Liver (tissue), 9 donors: Measurements from ENCODE around the gene SPRYD3. TPM values are rescaled to one million over a fixed set of nuclear protein-coding genes. Genes with fewer than 3 reads are reported as not detected.

Experiments
- DNase-seq: peaks from one replicate; pipeline ENCODE4 v3.0.0-alpha.2; 2017; ENCODE audit warnings: low spot score
- H3K27ac ChIP-seq, 2 donors: one replicate each; pipeline ENCODE4 v1.7.0; 2013; ENCODE audit warnings: inconsistent platforms in 2 of 2, low read length in 2 of 2, control low read depth in 1 of 2, low read depth in 1 of 2, mild to moderate bottlenecking in 1 of 2
- H3K27me3 ChIP-seq, 4 donors: one replicate each; pipeline versions ENCODE4 v1.6.1 to v1.7.0; 2013; ENCODE audit warnings: low read length in 3 of 4, inconsistent platforms in 1 of 4, mild to moderate bottlenecking in 1 of 4, moderate library complexity in 1 of 4; ENCODE audit not compliant: control insufficient read depth in 4 of 4, insufficient read depth in 4 of 4
- H3K36me3 ChIP-seq, 4 donors: one replicate each; pipeline versions ENCODE4 v1.6.1 to v1.7.0; 2013; ENCODE audit warnings: low read length in 3 of 4, mild to moderate bottlenecking in 3 of 4, low read depth in 1 of 4, moderate library complexity in 1 of 4; ENCODE audit not compliant: control insufficient read depth in 4 of 4, insufficient read depth in 3 of 4
- H3K4me1 ChIP-seq, 4 donors: one replicate each; pipeline versions ENCODE4 v1.6.1 to v1.7.0; 2013; ENCODE audit warnings: low read length in 3 of 4, mild to moderate bottlenecking in 3 of 4, moderate library complexity in 1 of 4; ENCODE audit not compliant: control insufficient read depth in 4 of 4, insufficient read depth in 4 of 4
- H3K4me3 ChIP-seq, 3 donors: one replicate each; pipeline versions ENCODE4 v1.6.1 to v1.7.0; 2013; ENCODE audit warnings: low read length in 3 of 3, control low read depth in 1 of 3, low read depth in 1 of 3, mild to moderate bottlenecking in 1 of 3
- H3K9ac ChIP-seq, 2 donors: one replicate each; pipeline ENCODE4 v1.7.0; 2013; ENCODE audit warnings: low read length in 2 of 2, mild to moderate bottlenecking in 2 of 2, moderate library complexity in 2 of 2, control low read depth in 1 of 2, low read depth in 1 of 2
- H3K9me3 ChIP-seq, 4 donors: one replicate each; pipeline versions ENCODE4 v1.6.1 to v1.7.0; 2013; ENCODE audit warnings: low read length in 3 of 4; ENCODE audit not compliant: control insufficient read depth in 4 of 4
- ATF3 ChIP-seq: IDR thresholded peaks from 2 replicates; pipeline ENCODE4 v1.6.1; 2016; ENCODE audit warnings: antibody characterized with exemption
- EGR1 ChIP-seq, 2 donors: IDR thresholded peaks; 2 replicates each; pipeline ENCODE4 v1.6.1; 2016 to 2018; ENCODE audit warnings: antibody characterized with exemption in 2 of 2, low read depth in 2 of 2
- FOXA1 ChIP-seq: IDR thresholded peaks from 2 replicates; pipeline ENCODE4 v1.6.1; 2016; ENCODE audit warnings: antibody characterized with exemption
- GABPA ChIP-seq, 2 donors: IDR thresholded peaks in 1 of 2; conservative IDR thresholded peaks in 1 of 2; 2 replicates each; pipeline ENCODE4 v1.6.1; 2016; ENCODE audit warnings: antibody characterized with exemption in 2 of 2, mild to moderate bottlenecking in 1 of 2, moderate library complexity in 1 of 2
- HNF4A ChIP-seq, 2 donors: conservative IDR thresholded peaks; 2 replicates each; pipeline ENCODE4 v1.6.1; 2016; ENCODE audit warnings: antibody characterized with exemption in 2 of 2, mild to moderate bottlenecking in 2 of 2
- MAX ChIP-seq: IDR thresholded peaks from 2 replicates; pipeline ENCODE4 v1.6.1; 2016; ENCODE audit warnings: antibody characterized with exemption
- NR2F2 ChIP-seq: IDR thresholded peaks from 2 replicates; pipeline ENCODE4 v1.6.1; 2016; ENCODE audit warnings: antibody characterized with exemption
- RAD21 ChIP-seq, 2 donors: IDR thresholded peaks; 2 replicates each; pipeline ENCODE4 v1.6.1; 2016; ENCODE audit warnings: antibody characterized with exemption in 2 of 2, mild to moderate bottlenecking in 2 of 2
- SP1 ChIP-seq: IDR thresholded peaks from 2 replicates; pipeline ENCODE4 v1.6.1; 2018; ENCODE audit warnings: antibody characterized with exemption, mild to moderate bottlenecking
- TAF1 ChIP-seq: conservative IDR thresholded peaks from 2 replicates; pipeline ENCODE4 v1.6.1; 2016; ENCODE audit warnings: antibody characterized with exemption, mild to moderate bottlenecking
- YY1 ChIP-seq: IDR thresholded peaks from 2 replicates; pipeline ENCODE4 v1.6.1; 2016; ENCODE audit warnings: antibody characterized with exemption, mild to moderate bottlenecking
- WGBS: extraction: QIAGEN DNeasy Blood & Tissue Kit; methylation state at CpG from one replicate; pipeline ENCODE4 v1.1.7; 2013; 5-methylcytosine and 5-hydroxymethylcytosine counted together
- polyA plus RNA-seq, 2 donors: library from polyadenylated mRNA; stranded (reverse) in 1 of 2; unstranded in 1 of 2; fragments of 200-250 nt in 1 of 2; fragments of >200 nt in 1 of 2; fragmentation: Nextera tagmentation in 1 of 2; extraction: Ambion mirVana in 1 of 2; gene quantifications; one replicate each; pipeline versions ENCODE4 v1.2.1 to v1.2.3, GENCODE V29; 2013 to 2015
- total RNA-seq, 2 donors: library from RNA; depleted of rRNA; stranded (reverse); fragments of >200 nt; gene quantifications; one replicate each; pipeline ENCODE4 v1.2.3, GENCODE V29; 2014
- TF ChIP-seq, protein P1 (sequence below): IDR thresholded peaks from 2 replicates; pipeline ENCODE4 v1.6.1; 2016; ENCODE audit warnings: antibody characterized with exemption, mild to moderate bottlenecking
- TF ChIP-seq, protein P2 (sequence below): IDR thresholded peaks from 2 replicates; pipeline ENCODE4 v1.6.1; 2016; ENCODE audit warnings: antibody characterized with exemption
- TF ChIP-seq, protein P3 (sequence below): fragments of 150-350 bp; IDR thresholded peaks from 2 replicates; pipeline ENCODE4 v1.5.1; 2017; ENCODE audit warnings: improper control_type of control experiment, low read depth, low read length; ENCODE audit not compliant: missing input control
- donor health status: healthy.
- donor health status: healthy.
- donor health status: healthy.
- donor health status: healthy.
- donor health status: healthy.

The SPRYD3 gene
- total and polyA plus RNA-seq, 4 donors = 6.0 to 20.3 (median 13.3) TPM

GRCh38 chr12:53082637-53083175 lies 3.5 kb upstream of the SPRYD3 start:
- H3K27me3 ChIP-seq = no peaks in the 10 kb centered on the region
- H3K4me1 ChIP-seq = peaks cover 5 to 12% (median 9%) of the 10 kb centered on the region in 4 donors
- 67% methylated on average over 2 of the region's 2 CpGs for WGBS
- no peak overlapping the region for H3K9ac ChIP-seq
- H3K27ac ChIP-seq = no peak overlapping the region
- no peak for DNase-seq
- H3K4me3 ChIP-seq = no peak overlapping the region
- no peak for TF ChIP-seq SP1
- TF ChIP-seq FOXA1 = no peak
- no peak for TF ChIP-seq TAF1
- TF ChIP-seq, protein P1, sequence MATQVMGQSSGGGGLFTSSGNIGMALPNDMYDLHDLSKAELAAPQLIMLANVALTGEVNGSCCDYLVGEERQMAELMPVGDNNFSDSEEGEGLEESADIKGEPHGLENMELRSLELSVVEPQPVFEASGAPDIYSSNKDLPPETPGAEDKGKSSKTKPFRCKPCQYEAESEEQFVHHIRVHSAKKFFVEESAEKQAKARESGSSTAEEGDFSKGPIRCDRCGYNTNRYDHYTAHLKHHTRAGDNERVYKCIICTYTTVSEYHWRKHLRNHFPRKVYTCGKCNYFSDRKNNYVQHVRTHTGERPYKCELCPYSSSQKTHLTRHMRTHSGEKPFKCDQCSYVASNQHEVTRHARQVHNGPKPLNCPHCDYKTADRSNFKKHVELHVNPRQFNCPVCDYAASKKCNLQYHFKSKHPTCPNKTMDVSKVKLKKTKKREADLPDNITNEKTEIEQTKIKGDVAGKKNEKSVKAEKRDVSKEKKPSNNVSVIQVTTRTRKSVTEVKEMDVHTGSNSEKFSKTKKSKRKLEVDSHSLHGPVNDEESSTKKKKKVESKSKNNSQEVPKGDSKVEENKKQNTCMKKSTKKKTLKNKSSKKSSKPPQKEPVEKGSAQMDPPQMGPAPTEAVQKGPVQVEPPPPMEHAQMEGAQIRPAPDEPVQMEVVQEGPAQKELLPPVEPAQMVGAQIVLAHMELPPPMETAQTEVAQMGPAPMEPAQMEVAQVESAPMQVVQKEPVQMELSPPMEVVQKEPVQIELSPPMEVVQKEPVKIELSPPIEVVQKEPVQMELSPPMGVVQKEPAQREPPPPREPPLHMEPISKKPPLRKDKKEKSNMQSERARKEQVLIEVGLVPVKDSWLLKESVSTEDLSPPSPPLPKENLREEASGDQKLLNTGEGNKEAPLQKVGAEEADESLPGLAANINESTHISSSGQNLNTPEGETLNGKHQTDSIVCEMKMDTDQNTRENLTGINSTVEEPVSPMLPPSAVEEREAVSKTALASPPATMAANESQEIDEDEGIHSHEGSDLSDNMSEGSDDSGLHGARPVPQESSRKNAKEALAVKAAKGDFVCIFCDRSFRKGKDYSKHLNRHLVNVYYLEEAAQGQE = no peak
- TF ChIP-seq ATF3 = no peak
- no peak for TF ChIP-seq GABPA (IDR thresholded peaks at IDR 0.05 in 1 of 2, conservative IDR thresholded peaks at IDR 0.05 in 1 of 2)
- no peak for TF ChIP-seq MAX
- TF ChIP-seq, protein P2, sequence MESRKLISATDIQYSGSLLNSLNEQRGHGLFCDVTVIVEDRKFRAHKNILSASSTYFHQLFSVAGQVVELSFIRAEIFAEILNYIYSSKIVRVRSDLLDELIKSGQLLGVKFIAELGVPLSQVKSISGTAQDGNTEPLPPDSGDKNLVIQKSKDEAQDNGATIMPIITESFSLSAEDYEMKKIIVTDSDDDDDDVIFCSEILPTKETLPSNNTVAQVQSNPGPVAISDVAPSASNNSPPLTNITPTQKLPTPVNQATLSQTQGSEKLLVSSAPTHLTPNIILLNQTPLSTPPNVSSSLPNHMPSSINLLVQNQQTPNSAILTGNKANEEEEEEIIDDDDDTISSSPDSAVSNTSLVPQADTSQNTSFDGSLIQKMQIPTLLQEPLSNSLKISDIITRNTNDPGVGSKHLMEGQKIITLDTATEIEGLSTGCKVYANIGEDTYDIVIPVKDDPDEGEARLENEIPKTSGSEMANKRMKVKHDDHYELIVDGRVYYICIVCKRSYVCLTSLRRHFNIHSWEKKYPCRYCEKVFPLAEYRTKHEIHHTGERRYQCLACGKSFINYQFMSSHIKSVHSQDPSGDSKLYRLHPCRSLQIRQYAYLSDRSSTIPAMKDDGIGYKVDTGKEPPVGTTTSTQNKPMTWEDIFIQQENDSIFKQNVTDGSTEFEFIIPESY = no peak
- no peak for TF ChIP-seq EGR1 (IDR thresholded peaks at IDR 0.05; ENCODE audit: low read depth in 2 of 2)
- no peak for TF ChIP-seq RAD21 (IDR thresholded peaks at IDR 0.05)
- TF ChIP-seq, protein P3, sequence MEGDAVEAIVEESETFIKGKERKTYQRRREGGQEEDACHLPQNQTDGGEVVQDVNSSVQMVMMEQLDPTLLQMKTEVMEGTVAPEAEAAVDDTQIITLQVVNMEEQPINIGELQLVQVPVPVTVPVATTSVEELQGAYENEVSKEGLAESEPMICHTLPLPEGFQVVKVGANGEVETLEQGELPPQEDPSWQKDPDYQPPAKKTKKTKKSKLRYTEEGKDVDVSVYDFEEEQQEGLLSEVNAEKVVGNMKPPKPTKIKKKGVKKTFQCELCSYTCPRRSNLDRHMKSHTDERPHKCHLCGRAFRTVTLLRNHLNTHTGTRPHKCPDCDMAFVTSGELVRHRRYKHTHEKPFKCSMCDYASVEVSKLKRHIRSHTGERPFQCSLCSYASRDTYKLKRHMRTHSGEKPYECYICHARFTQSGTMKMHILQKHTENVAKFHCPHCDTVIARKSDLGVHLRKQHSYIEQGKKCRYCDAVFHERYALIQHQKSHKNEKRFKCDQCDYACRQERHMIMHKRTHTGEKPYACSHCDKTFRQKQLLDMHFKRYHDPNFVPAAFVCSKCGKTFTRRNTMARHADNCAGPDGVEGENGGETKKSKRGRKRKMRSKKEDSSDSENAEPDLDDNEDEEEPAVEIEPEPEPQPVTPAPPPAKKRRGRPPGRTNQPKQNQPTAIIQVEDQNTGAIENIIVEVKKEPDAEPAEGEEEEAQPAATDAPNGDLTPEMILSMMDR = no peak
- TF ChIP-seq YY1 = no peak
- no peak for TF ChIP-seq NR2F2
- TF ChIP-seq HNF4A (conservative IDR thresholded peaks at IDR 0.05) = no peak
- no peaks in the 10 kb centered on the region for H3K36me3 ChIP-seq
- H3K9me3 ChIP-seq = no peaks in the 10 kb centered on the region
